C1 segment of cervical spinal cord (tissue), 14 donors: ENCODE results near the gene RANBP17.
"Not testable (repeated sequence)": the region's sequence is repeated elsewhere in the genome, so short reads cannot be mapped to it uniquely, and the experiment has no call there.

Experiments
- DNase-seq, 14 donors: peaks; one replicate each; lab custom pipeline; 2025; lab: John Stamatoyannopoulos, UW

The RANBP17 gene

DNA sequence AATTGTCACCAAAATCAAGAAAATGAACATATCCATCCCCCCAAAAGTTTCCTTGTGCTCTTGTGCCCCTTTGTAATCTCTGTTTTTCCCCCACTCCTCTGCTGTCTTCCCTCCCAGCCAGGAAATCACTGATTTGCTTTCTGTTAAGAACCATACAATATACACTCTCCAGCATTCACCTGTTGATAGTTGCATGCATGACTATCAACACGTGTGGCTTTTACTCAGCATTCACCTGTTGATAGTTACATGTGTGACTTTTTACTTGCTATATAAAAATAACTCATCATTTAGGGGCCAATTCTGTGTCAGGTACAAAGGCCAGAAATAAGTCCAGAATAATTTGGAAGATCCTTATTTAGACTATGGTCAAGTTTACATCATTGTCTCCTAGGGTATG lies 6.0 kb downstream of the RANBP17 start:
- DNase-seq: no peak

DNA sequence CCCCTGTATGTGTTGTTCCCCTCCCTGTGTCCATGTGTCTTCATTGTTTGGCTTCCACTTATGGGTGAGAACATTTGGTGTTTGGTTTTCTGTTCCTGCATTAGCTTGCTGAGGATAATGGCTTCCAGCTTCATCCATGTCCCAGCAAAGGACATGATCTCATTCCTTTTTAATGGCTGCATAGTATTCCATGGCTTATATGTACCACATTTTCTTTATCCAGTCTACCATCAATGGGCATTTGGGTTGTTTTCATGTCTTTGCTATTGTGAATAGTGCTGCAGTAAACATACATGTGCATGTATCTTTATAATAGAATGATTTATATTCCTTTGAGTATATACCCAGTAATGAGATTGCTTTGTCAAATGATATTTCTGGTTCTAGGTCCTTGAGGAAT lies 8.6 kb downstream of the RANBP17 start:
- not testable (repeated sequence) for DNase-seq

DNA sequence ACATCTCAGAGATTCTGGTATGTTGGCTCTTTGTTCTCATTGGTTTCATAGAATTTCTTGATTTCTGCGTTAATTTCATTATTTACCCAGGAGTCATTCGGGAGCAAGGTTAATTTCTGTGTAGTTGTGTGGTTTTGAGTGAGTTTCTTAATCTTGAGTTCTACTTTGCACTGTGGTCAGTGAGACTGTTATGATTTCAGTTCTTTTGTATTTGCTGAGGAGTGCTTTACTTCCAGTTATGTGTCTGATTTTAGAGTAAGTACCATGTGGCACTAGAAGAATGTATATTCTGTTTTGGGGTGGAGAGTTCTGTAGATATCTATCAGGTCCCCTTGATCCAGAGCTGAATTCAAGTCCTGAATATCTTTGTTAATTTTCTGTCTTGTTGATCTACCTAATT lies 12.2 kb downstream of the RANBP17 start:
- DNase-seq: no peak

DNA sequence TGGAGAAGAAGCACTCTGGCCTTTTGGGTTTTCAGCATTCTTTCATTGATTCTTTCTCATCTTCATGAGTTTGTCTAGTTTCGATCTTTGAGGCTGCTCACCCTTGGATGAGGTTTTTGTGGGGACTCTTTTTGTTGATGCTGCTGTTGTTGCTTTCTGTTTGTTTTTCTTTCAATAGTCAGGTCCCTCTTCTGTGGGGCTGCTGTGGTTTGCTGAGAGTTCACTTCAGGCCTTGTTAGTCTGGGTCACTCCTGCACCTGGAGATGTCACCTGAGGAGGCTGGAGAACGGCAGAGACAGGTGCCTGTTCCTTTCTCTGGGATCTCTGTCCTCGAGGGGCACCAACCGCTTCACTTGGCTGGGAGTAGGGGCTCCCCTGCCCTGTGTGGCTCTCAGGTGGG lies 14.0 kb downstream of the RANBP17 start:
- DNase-seq: no peak

DNA sequence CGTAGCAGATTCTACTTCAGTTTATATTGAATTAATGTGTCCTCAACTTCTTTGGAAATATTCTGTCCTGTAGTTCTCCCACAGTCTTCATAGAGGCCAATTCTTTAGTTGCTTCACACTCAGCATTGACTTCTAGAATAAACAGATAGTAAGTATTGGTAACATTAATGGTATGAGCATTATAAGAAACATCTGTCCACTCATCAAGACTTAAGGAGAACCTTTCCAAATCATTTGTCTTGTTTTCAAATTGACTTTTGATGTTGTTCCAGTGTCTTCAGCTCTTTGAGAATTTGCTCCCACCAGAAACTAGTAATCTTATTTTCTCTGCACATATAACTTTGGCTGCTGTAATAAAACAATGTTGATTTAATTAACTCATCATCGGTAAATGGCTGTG lies 18.3 kb downstream of the RANBP17 start:
- no peak for DNase-seq

DNA sequence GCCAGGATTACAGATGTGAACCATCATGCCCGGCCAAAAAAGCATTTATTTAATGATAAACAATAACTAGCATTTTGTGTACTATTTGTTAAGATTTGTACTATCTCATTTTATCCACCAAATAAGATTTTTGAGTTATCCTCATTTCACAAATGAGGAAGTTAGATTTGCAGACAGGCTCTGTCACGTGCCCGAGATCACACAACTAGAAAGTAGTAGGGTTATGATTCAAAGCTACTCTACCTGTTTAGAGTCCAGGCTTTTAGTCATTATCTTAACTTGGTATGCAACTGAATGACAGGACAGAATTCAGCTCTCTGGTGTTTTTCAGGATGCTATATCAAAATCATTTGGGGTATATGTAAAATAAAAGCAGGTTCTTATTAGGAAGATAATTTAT lies 20.5 kb downstream of the RANBP17 start:
- DNase-seq: no peak

DNA sequence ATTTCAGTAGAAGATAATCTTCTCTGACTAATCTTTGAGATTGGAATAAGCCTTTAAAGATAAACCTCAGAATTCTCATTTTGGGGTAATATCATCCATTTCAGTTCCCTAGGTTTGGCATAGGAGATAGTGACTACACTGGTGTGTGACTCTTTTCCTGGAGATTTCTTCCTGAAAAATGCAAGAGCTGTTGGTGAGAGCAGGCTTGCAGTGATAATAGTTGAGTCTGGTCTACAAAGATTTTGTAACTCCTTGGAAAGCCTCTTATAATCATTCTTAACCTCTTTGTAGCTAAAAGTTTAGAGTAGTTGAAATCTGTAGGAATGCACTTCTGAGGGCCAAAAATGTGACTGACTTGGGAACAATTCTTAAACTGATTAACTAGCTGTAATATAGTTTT lies 23.4 kb downstream of the RANBP17 start:
- no peak for DNase-seq

DNA sequence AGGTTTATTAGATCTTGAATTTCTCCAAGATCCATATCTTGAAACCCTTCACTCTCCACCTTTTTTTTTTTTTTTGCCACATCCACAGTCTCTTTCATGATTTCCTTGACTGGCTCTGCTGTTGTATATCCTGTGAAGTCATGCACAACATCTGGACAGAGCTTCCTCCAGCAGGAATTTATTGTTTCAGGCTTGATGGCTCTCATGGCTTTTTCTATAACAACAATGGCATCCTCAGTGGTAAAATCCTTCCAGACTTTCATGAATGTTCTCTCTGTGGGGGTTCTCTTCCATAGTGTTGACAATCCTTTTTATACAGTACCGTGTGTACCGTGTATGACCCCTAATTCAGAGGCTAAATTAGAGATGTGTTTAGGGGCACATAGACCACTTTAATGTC lies 24.0 kb downstream of the RANBP17 start:
- no peak for DNase-seq

DNA sequence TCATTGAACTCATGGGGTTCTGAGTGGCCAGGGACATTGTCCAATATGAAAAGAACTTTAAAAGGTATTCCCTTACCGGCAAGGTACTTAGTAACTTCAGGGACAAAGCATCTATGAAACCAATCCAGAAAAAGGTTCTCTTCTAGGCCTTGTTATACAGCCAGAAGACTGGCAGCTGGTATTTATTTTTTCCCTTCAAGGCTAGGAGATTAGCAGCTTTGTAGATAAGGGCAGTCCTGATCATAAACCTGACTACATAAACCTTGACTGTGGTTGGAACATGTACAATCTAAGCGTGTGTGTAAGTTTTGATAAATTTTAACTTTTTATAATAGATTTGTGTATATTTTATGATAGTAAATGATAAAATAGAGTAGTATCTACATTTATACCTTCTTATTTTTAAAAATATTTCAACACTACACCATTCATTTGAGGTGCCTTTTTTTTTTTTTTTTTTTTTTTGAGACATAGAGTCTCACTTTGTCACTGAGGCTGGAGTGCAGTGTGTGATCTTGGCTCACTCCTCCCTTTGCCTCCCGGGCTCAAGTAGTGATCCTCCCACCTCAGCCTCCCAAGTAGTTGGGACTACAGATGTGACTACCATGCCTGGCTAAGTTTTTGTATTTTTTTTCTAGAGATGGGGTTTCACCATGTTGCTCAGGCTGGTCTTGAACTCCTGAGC lies 24.5 kb downstream of the RANBP17 start:
- DNase-seq: no peak

DNA sequence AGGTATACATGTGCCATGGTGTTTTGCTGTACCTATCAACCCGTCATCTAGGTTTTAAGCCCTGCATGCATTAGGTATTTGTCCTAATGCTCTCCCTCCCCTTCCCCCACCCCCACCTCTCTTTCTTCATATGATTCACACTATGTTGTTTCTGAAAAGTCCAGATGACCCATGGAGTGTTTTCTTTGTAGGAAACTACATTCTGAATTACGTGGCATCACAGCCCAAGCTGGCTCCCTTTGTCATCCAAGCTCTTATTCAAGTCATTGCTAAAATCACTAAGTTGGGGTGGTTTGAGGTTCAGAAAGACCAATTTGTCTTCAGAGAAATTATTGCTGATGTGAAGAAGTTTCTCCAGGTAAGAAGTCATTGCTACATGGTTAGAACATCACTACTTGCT lies 30.4 kb downstream of the RANBP17 start:
- DNase-seq: no peak

DNA sequence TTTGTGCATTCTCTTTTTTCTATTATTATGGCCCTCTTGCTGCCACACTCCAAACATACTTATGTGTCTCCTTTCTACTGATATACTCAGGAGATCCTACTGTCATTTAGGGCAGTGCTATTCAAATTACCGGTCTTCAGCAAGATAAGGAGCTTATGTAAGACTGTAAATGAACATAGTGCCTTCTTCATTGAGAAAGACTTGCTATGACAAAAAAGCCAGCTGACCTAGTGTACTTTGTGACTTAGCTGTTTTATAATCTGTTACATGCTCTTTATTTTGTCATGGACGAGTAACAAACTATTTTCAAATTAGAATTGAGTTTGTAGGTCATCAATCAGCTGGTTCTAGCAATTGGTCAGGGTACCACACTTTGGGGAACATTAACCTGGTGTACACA lies 32.8 kb downstream of the RANBP17 start:
- DNase-seq: no peak

DNA sequence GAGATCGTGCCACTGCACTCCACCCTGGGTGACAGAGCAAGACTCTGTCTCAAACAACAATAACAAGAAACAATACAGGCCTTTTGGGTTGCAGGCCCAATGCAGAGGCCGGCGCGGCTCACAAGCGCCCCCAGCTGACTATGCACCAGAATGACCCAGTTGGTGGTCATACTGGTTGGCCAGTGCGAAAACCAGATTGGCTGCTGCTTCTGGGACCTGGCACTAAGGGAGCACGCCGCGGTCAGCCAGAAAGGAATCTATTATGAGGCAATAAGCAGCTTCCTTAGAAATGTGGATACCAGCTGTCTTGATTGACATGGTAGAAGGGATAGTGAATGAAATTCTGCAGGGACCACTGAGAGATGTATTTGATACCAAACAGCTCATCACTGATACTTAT lies 35.0 kb downstream of the RANBP17 start:
- DNase-seq: peak in 11 of 14 donors; percentile 0 to 66 (median 22)

DNA sequence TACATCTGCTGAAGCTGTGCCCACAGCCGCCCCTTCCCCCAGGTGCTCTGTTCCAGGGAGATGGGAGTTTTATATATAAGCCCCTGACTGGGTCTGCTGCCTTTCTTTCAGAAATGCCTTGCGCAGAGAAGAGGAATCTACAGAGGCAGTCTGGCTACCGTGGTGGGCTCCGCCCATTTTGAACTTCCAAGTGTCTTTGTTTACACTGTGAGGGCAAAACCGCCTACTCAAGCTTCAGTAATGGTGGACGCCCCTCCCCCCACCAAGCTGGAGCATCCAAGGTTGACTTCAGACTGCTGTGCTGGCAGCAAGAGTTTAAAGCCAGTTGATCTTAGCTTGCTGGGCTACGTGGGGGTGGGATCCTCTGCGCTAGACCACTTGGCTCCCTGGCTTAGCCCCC lies 41.3 kb downstream of the RANBP17 start:
- no peak for DNase-seq

DNA sequence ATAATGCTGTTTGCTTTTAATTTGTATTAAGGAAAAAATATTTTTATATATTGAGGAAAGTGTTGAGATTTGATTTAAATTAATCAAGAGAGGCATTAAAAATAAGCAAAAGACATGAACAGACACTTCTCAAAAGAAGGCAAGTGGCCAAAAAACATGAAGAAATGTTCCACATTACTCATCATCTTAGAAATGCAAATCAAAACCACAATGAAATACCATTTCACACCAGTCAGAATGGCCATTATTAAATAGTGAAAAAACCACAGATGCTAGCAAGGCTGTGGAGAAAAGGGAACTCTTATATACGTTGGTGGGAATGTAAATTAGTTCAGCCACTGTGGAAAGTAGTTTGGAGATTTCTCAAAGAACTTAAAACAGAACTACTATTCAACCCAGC lies 45.9 kb downstream of the RANBP17 start:
- no peak for DNase-seq

DNA sequence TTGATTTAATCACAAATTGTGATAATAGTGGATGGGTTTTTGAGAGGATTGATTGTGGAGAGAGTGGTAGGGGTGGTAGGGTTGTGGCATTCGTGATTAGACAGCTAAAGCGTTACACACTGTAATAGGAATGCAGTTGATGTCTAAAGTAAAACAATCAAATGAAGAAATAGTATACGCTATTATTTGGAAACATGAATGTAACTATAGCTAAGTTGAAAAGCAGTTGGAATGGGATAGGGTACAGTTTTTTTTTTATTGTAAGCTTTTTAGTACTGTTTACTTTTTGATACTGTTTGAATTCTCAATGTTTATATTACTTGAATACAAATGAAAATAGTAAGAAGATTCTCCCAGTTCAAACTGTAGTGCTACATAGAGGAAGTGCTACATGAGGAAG lies 51.8 kb downstream of the RANBP17 start:
- DNase-seq: no peak

DNA sequence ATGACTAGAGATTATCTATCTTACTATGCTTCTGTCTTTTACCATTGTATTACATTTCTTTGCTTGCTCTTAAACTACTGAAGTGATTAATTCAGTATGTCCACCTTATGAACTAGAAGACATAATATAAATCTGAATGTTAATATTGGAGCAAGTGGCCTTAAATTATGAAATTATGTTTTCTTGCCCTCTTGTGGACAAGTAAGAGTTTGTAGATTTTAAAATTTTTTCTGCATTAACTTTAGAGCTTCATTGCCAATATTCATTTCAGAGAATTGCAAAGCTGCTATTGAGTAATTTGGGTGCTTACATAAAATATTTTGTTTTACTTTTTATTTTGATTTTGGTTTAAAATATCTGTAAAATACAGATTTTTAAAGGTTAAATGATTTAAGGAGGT lies 55.3 kb downstream of the RANBP17 start:
- DNase-seq: no peak

DNA sequence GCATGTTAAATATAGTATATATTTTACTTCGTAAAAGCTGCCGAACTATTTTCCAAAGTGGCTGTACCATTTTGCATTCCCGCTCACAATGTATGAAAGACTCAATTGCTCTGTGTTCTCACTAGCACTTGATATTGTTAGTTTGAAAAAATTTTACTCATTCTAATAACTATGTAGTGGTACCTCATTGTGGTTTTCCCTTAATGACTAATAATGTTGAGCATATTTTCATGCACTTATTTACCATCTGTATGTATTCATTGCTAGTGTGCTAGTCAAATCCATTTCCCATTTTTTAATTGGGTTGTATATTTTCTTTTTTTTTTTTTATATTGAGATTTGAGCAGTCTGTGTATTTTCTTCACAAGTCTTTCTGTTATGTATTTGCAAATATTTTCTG lies 58.4 kb downstream of the RANBP17 start:
- DNase-seq: no peak

DNA sequence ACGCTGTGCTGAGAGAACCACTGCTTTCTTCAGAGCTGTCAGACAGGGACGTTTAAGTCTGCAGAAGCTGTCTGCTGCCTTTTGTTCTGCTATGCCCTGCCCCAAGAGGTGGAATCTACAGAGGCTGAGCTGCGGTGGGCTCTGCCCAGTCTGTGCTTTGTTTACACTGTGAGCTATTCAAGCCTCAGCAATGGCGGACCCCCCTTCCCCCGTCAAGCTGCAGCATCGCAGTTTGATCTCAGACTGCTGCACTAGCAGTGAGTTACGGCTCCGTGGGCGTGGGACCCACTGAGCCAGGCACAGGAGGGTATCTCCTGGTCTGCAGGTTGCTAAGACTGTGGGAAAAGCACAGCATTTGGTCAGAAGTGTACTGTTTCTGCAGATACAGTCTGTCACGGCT lies 60.5 kb downstream of the RANBP17 start:
- not testable (repeated sequence) for DNase-seq

DNA sequence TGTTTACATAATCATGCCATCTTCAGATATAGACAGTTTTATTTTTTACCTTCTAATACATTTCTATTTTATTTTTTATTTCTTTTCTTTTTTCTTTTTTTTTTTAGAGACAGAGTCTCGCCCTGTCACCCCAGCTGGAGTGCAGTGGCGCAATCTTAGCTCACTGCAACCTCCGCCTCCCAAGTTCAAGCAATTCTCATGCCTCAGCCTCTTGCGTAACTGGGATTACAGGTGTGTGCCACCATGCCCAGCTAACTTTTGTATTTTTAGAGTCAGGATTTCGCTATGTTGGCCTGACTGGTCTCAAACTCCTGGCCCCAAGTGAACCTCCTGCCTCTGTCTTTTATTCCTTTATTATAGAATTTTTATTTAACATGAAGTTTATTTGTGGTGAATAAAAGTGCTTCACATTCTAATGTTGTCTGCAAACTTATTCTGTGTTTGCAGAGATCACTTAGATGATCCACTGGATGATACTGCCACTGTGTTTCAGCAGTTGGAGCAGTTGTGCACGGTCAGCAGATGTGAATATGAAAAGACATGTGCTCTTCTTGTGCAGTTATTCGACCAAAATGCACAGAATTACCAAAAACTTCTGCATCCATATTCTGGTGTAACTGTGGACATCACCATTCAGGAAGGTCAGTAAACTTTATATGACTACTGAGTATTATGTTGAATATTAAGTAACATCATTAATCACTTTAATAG lies 62.2 kb downstream of the RANBP17 start:
- DNase-seq: no peak

DNA sequence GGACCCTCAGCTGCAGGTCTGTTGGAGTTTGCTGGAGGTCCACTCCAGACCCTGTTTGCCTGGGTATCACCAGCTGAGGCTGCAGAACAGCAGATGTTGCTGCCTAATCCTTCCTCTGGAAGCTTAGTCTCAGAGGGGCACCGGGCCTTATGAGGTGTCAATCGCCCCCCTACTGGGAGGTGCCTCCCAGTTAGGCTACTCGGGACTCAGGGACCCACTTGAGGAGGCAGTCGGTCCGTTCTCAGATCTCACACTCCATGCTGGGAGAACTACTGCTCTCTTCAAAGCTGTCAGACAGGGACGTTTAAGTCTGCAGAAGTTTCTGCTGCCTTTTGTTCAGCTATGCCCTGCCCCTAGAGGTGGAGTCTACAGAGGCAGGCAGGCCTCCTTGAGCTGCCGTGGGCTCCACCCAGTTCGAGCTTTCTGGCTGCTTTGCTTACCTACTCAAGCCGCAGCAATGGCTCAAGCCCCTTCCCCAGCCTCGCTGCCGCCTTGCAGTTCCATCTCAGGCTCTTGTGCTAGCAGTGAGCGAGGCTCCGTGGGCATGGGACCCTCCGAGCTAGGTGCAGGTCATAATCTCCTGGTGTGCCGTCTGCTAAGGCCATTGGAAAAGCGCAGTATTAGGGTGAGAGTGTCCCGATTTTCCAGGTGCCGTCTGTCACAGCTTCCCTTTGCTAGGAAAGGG lies 73.9 kb downstream of the RANBP17 start:
- DNase-seq: not testable (repeated sequence)

DNA sequence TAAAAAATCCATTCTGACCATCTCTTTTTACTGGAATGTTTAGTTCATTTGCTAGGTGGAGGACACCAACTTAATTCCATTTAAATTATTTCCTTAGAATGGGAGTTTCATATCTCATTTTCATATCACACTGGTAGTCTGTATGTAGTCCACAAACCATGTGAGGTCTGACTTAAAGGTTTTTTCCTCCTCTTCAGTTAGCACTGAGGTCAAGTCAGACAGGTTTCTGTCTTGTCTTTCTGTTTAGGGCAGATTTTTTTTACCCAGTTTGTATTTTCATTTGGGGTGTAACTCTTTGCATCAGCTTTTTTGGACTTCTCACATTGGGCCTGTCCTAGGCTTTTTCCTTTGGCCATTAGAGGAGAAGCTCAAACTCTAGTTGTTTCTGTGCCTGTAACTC lies 75.3 kb downstream of the RANBP17 start:
- DNase-seq: no peak

DNA sequence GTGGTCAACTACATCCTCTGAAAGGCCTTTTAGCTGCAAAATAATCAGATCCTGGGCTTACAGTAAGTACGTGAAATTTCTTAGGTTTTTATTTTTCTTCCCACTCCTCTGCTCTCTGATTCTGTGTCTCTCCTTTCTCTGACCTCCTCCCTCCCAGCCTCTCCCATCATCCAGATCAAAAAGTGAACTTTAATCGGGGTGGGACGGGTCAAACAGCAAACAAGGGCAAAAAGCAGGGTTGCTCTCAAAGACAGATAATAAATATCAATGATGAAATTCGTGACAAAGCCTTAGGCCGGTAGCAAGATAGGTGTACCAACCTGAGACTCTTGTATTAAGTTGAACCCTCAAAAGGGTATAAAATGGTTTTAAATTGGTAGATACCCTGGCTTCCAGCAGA lies 76.1 kb downstream of the RANBP17 start:
- no peak for DNase-seq

DNA sequence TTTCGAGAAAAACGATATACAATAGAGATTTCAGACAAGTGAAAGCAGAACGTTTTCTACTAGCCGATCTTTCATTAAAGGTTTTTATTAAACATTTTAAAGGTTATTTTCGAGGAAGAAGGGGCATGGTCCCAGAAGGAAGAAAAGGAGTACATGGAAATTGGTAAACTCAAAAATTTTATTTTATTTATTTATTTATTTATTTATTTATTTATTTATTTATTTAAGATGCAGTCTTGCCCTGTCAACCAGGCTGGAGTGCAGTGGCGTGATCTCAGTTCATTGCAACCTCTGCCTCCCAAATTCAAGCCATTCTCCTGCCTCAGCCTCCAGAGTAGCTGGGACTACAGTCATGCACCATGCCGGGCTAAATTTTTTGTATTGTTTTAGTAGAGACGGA lies 77.4 kb downstream of the RANBP17 start:
- no peak for DNase-seq
